Measurements from ENCODE around the gene NCK1.

NCK1 gene

DNA sequence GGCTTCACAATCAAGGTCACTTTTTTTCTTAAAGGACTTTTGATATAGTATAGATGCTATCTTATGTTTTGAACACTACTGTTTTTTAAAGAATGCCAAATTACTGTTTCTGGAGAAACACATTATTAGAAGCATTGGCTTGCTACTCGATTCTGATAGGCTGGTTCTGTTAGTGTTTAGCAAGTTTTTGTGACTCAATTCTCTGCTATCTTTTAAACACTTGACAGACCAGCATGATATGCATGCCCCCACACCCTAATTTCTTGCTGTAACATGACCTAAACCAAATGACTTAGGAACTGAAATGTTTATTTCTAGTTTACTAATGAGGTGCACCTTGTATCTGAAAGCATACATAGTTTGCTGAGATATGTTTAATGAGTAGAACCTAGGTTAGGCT, 90.3 kb downstream of the NCK1 start:
- Histone ChIP-seq H4K20me1 (ENCODE audit: low read depth, low read length) (no peaks in the 10 kb centered on the region), H3K4me3 (ENCODE audit: insufficient read depth, low read length, poor library complexity, severe bottlenecking) (no peak overlapping the region), H2AFZ (ENCODE audit: low read depth, low read length, severe bottlenecking) (no peak overlapping the region), H3K27me3 (ENCODE audit: low read length) (no peaks in the 10 kb centered on the region), H3K4me2 (ENCODE audit: low read depth, low read length, poor library complexity, severe bottlenecking) (no peak overlapping the region), H3F3A (ENCODE audit: insufficient read depth) (peaks cover 19% of the 10 kb centered on the region), H3K9ac (ENCODE audit: low read length) (no peak overlapping the region), H3K9me3 (ENCODE audit: insufficient read depth, low read length) (no peaks in the 10 kb centered on the region), H3K79me2 (ENCODE audit: insufficient read depth, low read length) (no peaks in the 10 kb centered on the region; the same call in 1 of the 2 replicates), H3K27ac (ENCODE audit: low read depth, low read length) (no peak overlapping the region), H3K9me2 (replicated peaks; ENCODE audit: insufficient read depth, low read length) (no peaks in the 10 kb centered on the region), H3K36me3 (ENCODE audit: low read length) (peaks cover 4% of the 10 kb centered on the region; the same call in 1 of the 2 replicates)
- no peak for TF ChIP-seq EZH2phosphoT487 (conservative IDR thresholded peaks at IDR 0.05; ENCODE audit: low read length)
- TF ChIP-seq, protein P1, sequence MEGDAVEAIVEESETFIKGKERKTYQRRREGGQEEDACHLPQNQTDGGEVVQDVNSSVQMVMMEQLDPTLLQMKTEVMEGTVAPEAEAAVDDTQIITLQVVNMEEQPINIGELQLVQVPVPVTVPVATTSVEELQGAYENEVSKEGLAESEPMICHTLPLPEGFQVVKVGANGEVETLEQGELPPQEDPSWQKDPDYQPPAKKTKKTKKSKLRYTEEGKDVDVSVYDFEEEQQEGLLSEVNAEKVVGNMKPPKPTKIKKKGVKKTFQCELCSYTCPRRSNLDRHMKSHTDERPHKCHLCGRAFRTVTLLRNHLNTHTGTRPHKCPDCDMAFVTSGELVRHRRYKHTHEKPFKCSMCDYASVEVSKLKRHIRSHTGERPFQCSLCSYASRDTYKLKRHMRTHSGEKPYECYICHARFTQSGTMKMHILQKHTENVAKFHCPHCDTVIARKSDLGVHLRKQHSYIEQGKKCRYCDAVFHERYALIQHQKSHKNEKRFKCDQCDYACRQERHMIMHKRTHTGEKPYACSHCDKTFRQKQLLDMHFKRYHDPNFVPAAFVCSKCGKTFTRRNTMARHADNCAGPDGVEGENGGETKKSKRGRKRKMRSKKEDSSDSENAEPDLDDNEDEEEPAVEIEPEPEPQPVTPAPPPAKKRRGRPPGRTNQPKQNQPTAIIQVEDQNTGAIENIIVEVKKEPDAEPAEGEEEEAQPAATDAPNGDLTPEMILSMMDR (IDR thresholded peaks at IDR 0.05; ENCODE audit: insufficient read depth, low read length, poor library complexity, severe bottlenecking), result no peak

DNA sequence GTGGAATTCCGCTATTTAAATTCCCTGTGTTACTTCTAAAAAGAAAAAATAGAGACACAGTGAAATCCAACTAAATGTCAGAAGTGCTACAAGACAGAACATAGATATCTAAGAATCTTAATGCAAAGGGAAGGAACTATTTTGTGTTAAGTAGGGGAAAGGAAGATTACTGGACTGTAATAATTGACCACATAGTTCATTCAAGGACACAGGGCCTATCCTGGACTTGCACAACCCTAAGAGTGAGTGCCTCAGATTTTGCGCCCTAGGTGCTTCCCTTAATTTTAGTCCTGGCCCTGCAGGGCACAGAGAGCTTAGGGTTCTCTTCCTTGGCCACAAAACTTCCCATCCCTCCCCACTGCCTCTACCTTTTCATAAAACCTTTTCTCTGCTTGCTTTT, 92.2 kb downstream of the NCK1 start:
- no peaks in the 10 kb centered on the region for H3K27me3 ChIP-seq (ENCODE audit: low read length)
- H3K27ac ChIP-seq (ENCODE audit: low read depth, low read length), result no peak overlapping the region
- no peaks in the 10 kb centered on the region for H3K36me3 ChIP-seq (ENCODE audit: low read length)
- peaks cover 8% of the 10 kb centered on the region; the same call in 1 of the 2 replicates for H3F3A ChIP-seq (ENCODE audit: insufficient read depth)
- no peak overlapping the region for H3K4me3 ChIP-seq (ENCODE audit: insufficient read depth, low read length, poor library complexity, severe bottlenecking)
- no peaks in the 10 kb centered on the region; the same call in 1 of the 2 replicates for H3K79me2 ChIP-seq (ENCODE audit: insufficient read depth, low read length)
- no peak for TF ChIP-seq EZH2phosphoT487 (conservative IDR thresholded peaks at IDR 0.05; ENCODE audit: low read length)
- TF ChIP-seq, protein P1 (IDR thresholded peaks at IDR 0.05; ENCODE audit: insufficient read depth, low read length, poor library complexity, severe bottlenecking), result no peak
- no peak overlapping the region for H3K9ac ChIP-seq (ENCODE audit: low read length)
- H2AFZ ChIP-seq (ENCODE audit: low read depth, low read length, severe bottlenecking), result no peak overlapping the region
- H3K4me2 ChIP-seq (ENCODE audit: low read depth, low read length, poor library complexity, severe bottlenecking), result no peak overlapping the region
- no peaks in the 10 kb centered on the region for H3K9me2 ChIP-seq (replicated peaks; ENCODE audit: insufficient read depth, low read length)
- no peaks in the 10 kb centered on the region for H3K9me3 ChIP-seq (ENCODE audit: insufficient read depth, low read length)
- no peaks in the 10 kb centered on the region for H4K20me1 ChIP-seq (ENCODE audit: low read depth, low read length)

GRCh38 chr3:136954980-136955780, 93.2 kb downstream of the NCK1 start:
- no peaks in the 10 kb centered on the region for H3K36me3 ChIP-seq (ENCODE audit: low read length)
- no peak overlapping the region for H3K4me3 ChIP-seq (ENCODE audit: insufficient read depth, low read length, poor library complexity, severe bottlenecking)
- H3K4me2 ChIP-seq (ENCODE audit: low read depth, low read length, poor library complexity, severe bottlenecking), result no peak overlapping the region
- no peak overlapping the region for H2AFZ ChIP-seq (ENCODE audit: low read depth, low read length, severe bottlenecking)
- no peaks in the 10 kb centered on the region for H3K9me2 ChIP-seq (replicated peaks; ENCODE audit: insufficient read depth, low read length)
- H3F3A ChIP-seq (ENCODE audit: insufficient read depth), result no peaks in the 10 kb centered on the region
- H3K9ac ChIP-seq (ENCODE audit: low read length), result no peak overlapping the region
- H4K20me1 ChIP-seq (ENCODE audit: low read depth, low read length), result no peaks in the 10 kb centered on the region
- H3K79me2 ChIP-seq (ENCODE audit: insufficient read depth, low read length), result no peaks in the 10 kb centered on the region; the same call in 1 of the 2 replicates
- no peak for TF ChIP-seq EZH2phosphoT487 (conservative IDR thresholded peaks at IDR 0.05; ENCODE audit: low read length)
- H3K27me3 ChIP-seq (ENCODE audit: low read length), result no peaks in the 10 kb centered on the region
- H3K9me3 ChIP-seq (ENCODE audit: insufficient read depth, low read length), result no peaks in the 10 kb centered on the region
- H3K27ac ChIP-seq (ENCODE audit: low read depth, low read length), result no peak overlapping the region

GRCh38 chr3:136955813-136956212, 93.8 kb downstream of the NCK1 start:
- Histone ChIP-seq H3K9ac (ENCODE audit: low read length) (no peak overlapping the region), H3F3A (ENCODE audit: insufficient read depth) (no peaks in the 10 kb centered on the region)

More at GRCh38 chr3:136955813-136956212, 93.8 kb downstream of the NCK1 start:
- Histone ChIP-seq H3K9me2 (replicated peaks; ENCODE audit: insufficient read depth, low read length) (no peaks in the 10 kb centered on the region), H3K36me3 (ENCODE audit: low read length) (no peaks in the 10 kb centered on the region), H3K4me2 (ENCODE audit: low read depth, low read length, poor library complexity, severe bottlenecking) (no peak overlapping the region), H3K9me3 (ENCODE audit: insufficient read depth, low read length) (no peaks in the 10 kb centered on the region), H2AFZ (ENCODE audit: low read depth, low read length, severe bottlenecking) (no peak overlapping the region), H4K20me1 (ENCODE audit: low read depth, low read length) (no peaks in the 10 kb centered on the region), H3K79me2 (ENCODE audit: insufficient read depth, low read length) (no peaks in the 10 kb centered on the region), H3K27ac (ENCODE audit: low read depth, low read length) (no peak overlapping the region), H3K4me3 (ENCODE audit: insufficient read depth, low read length, poor library complexity, severe bottlenecking) (no peak overlapping the region), H3K27me3 (ENCODE audit: low read length) (no peaks in the 10 kb centered on the region)
- TF ChIP-seq EZH2phosphoT487 (conservative IDR thresholded peaks at IDR 0.05; ENCODE audit: low read length), result no peak
- TF ChIP-seq, protein P1 (IDR thresholded peaks at IDR 0.05; ENCODE audit: insufficient read depth, low read length, poor library complexity, severe bottlenecking), result no peak
